GM10266 (cell line): ENCODE data around the gene CCNY.
"Not testable (repeated sequence)": the region's sequence is repeated elsewhere in the genome, so short reads cannot be mapped to it uniquely, and the experiment has no call there.

Experiments used
- DNase-seq: peaks from one replicate; pipeline ENCODE4 v3.0.0; 2012; ENCODE audit errors: extremely low spot score
- TF ChIP-seq, protein P1 (sequence below): IDR thresholded peaks from 2 replicates; pipeline ENCODE4 v1.5.1; 2012; ENCODE audit warnings: mild to moderate bottlenecking, low read depth; ENCODE audit not compliant: control insufficient read depth, insufficient read depth; ENCODE audit errors: missing control alignments

Gene CCNY

DNA sequence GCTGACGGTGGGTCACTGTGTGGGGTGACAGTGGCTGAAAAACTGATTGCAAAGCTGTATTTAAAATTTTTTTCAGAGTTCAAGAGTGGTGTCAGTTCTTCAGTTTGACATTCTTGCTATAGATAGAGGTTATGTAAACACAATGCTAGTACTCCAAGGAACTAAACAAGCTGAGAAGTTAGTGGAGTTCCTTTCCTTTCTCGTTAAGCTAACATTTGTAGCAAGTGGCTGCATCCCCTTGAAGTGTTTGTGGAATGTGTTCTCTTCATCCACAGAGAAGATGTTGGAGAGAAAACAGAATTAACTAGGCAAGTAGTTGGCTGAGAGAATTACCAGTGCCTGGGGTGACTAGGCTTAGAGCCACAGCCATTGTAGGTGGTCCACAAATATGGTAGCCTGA lies 15.8 kb downstream of the CCNY start:
- TF ChIP-seq, protein P1, sequence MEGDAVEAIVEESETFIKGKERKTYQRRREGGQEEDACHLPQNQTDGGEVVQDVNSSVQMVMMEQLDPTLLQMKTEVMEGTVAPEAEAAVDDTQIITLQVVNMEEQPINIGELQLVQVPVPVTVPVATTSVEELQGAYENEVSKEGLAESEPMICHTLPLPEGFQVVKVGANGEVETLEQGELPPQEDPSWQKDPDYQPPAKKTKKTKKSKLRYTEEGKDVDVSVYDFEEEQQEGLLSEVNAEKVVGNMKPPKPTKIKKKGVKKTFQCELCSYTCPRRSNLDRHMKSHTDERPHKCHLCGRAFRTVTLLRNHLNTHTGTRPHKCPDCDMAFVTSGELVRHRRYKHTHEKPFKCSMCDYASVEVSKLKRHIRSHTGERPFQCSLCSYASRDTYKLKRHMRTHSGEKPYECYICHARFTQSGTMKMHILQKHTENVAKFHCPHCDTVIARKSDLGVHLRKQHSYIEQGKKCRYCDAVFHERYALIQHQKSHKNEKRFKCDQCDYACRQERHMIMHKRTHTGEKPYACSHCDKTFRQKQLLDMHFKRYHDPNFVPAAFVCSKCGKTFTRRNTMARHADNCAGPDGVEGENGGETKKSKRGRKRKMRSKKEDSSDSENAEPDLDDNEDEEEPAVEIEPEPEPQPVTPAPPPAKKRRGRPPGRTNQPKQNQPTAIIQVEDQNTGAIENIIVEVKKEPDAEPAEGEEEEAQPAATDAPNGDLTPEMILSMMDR, result no peak
- DNase-seq, result no peak

DNA sequence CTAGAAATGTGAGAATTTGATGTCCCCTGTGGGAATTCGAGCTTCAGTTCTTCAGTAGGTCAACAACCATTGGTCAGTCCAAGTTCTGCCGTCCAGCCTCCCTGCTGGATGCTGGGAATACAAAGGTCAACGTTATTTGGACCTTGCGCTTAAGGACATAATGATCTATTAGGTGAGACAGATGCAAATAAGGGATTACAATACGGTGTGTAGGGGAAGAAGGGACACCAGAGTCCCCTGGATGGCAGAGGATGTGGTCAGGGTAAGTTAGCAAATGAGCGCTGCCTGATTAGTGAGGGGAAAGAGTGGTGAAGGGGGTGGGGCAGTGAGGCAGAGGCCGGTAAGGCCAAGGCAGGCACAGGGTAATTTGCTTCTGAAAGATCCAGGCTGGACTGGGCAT lies 16.2 kb downstream of the CCNY start:
- TF ChIP-seq, protein P1, result no peak
- no peak for DNase-seq

DNA sequence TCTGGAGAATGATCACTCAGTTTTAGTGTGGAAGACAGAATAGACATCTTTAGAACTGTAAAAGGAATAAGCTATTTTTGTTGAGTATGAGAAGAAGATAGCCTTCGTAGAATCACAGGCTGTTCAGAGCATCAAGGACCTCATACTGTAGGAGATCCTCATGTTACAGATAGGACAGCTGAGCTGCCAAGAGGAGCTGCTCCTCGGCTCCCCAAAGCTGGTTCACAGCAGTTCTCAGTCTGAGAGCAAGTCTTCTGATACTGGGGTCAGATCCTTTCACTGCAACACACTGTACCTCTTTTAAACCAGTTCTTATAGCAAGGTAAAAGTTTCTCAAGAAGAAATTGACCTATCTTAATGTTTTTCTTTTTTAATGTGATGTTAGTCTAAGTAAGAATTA lies 17.1 kb downstream of the CCNY start:
- DNase-seq, result no peak
- TF ChIP-seq, protein P1, result no peak

DNA sequence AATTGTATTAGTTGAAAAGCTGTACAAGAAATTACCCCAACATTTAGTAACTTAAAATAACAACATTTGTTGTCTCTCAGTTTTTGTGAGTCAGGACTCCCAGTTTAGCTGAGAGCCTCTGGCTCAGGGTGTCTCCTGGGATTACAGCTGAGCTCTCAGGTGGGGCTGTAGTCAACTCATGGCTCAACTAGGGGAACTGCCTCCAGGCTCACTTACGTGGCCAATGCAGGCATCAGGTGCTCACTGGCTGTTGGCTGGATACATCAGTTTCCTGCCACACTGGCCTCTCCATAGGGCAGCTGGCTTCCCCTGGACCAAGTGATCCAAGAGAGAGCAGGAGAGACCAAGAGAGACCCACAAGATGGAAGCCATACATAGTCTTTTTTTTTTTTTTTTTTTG lies 17.5 kb downstream of the CCNY start:
- DNase-seq, result no peak
- TF ChIP-seq, protein P1, result no peak

DNA sequence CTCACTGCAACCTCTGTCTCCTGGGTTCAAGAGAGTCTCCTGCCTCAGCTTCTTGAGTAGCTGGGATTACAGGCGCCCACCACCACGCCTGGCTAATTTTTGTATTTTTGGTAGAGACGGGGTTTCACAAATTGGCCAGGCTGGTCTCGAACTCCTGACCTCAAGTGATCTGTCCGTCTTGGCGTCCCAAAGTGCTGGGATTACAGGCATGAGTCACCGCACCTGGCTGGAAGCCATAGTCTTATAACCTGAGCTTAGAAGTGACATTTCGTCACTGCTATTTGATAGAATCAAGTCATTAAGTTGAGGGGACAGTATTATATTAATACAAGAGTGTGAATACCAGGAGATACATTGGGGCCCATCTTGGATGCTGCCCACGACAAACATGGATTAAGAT lies 17.9 kb downstream of the CCNY start:
- DNase-seq, result not testable (repeated sequence)

DNA sequence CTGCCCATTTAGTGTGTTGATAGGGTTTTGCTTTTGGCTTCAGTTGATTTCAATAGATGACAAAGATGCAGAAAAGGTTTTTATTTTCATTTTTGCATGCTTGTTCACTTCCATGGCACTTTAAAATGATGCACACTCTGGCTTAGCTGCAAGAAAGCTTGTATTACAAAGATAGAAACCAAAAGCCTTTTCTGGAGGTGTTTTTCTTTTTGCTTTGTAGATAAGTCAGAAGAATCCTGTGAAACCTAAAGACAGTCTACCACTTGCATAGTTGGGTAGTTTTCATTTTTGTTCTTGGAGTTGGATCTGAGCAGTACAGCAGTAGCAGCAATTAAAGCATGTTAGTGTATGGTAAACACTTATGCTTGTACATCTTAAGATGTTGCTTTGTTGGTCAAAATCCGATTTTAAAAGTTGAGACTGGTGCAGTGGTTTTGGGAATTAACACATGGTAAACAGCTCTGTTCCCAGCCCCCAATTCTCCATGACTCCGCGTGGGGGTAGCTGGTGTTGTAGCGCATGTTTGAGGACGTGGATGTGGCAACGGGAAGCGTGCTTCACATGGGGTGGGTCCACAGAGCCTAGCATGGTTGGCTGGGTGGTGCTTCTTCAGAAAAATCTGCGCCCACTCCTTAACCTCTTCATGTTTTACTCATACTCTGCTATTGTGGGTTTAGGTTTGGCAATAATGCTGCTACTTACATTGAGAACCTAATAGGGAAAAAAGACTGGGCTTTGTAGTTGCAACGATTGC lies 19.8 kb downstream of the CCNY start:
- peak; percentile 70 for DNase-seq
- TF ChIP-seq, protein P1, result no peak

DNA sequence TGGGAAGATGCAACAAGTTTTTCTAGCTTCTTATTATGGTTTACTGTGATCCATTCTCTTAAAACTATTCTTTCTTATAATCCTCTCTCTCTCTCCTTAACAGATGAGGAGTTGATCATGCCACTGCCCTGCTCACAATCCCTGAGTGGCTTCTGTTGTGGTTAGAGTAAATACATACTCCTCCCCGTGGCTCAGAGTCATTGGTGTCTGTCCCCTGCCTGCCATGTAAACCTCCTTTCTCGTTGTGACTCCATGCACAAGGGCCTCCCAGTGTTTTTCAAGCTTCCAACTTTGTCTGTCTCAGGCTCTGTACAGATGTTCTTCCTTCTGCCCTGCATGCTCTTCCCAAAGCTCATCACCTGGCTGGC lies 20.4 kb downstream of the CCNY start:
- TF ChIP-seq, protein P1, result no peak
- no peak for DNase-seq

DNA sequence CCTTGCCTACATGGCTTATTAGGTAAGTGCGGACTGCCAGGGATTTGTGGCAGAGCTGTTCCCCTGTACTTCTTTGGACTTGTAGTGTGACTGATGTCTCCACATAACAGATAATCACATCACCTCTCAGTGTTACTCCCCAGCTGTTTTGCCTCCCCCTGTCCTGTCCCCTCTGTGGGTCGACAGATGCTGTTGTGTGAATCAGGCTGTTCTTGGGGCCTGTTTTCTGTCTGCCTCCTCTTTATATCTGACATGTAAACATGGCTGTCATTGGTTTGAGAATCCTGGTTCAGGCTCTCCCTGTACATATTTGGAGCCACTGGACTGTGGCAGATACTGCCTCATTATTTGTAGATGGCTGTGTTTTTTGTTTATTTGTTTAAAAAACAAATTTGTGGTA lies 22.7 kb downstream of the CCNY start:
- DNase-seq, result no peak
- TF ChIP-seq, protein P1, result no peak
